HG03064 (cell line): ENCODE measurements around the gene SERGEF.

Source experiments
- ATAC-seq: cut with Tn5 transposase; IDR thresholded peaks from one replicate; pipeline ENCODE4 v1.9.1; 2021; ENCODE audit warnings: low read depth; ENCODE audit not compliant: unreplicated experiment

SERGEF gene

DNA sequence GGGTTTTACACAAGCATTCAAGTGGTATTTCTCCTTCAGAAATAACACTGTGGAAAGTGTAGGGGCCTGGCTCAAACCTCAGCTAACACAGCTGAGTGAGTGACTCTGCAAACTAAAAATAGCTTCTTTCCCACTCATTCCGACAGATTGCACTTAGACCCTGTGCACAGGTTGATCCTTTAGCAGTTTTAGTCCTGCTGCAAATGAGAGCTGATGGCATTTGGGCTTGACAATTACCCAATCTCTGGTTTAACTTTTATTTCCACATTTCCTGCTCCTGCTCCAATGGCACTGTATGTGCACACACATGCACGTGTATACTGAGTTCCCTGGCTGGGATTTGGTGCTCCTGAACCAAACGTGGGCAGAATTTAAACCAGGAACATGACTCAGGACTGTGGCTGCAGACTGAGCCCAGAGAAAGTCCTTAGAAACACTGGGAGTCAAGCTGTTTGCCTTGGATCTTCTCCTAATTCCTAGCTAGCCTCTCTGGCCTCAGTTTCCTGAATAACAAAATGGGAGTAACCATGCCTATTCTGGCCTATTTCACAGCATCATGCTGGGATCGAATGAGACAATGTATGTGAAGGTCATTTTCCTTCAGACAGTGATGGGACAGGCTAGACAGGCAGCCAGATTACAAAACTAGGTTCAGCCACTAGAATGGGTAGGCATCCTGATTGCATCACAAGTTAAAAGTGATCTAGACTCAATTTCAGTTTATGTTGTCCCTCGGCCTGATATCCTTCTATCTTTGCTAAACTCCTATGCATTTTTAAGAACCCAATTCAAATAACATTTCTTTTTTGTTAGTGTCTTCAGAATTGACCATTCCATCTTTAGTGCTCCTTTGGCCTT lies 58.2 kb downstream of the SERGEF start:
- ATAC-seq: no peak

DNA sequence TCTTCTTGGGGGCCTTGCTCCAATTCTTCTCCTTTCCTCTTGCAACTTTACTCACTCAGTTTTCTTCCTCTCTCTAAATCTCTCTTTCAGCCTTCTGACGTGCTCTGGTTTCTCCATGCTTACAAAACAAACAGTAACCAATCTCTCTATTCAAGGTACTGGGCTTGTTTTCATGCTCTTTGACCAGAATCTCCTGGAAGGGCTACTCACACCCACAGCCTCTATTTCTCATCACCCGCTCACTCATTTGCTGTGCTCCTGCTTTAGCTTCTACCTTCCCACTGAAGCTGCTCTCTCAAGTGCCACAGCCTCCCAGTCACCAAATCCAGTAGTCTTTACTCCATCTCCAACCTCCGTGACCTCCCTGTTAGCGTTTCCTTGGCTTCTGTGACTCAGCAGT lies 60.4 kb downstream of the SERGEF start:
- no peak for ATAC-seq

DNA sequence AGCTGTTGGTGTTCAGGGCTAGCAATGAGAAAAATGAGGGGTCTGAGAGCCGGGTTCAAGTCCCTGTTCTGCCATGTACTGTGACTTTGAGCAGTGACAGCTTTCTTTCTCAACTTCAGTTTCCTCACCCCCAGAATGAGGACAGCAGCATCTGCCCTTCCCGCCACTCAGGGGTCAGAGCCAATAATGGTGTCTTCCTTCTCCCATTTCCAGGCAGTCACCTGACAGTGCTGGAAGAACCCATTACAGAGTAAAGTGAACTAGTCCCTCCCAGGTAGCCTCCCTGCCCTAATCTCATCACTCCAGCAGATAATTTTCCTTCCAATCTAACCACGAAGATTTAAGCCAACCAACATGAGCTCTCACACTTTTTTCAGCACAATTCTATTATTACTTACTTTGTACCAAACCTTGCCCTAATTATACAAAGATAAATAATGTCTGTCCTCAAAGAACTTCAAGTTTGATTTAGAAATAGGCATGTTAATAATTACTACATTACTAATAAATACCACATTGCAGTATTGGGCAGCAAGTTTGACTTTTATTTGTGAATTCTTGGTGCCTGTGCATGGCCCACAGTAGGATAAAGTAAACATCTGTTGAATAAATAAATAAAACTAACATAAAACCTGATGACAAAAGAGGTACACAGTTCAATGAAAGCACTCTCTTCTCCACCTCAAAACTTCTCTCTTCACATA lies 61.0 kb downstream of the SERGEF start:
- ATAC-seq: no peak

DNA sequence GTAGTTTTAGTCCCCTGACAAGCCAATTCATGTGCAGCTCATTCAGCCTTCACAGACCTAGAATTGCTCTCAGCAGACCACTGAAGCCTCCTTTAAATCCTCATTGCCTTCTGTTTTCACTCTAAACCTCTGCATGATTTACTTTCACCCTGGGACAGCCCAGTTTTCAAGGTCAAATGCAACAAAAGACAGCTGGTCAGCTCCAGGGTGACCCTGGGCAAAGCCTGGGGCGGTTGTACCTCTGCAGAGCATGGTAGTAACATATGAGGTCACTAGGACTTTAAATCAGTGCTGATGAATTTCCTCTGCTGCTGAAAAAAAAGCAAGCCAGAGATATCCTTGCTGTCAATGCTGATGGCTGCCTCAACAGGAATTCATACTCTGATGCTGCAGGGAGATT lies 62.2 kb downstream of the SERGEF start:
- no peak for ATAC-seq

DNA sequence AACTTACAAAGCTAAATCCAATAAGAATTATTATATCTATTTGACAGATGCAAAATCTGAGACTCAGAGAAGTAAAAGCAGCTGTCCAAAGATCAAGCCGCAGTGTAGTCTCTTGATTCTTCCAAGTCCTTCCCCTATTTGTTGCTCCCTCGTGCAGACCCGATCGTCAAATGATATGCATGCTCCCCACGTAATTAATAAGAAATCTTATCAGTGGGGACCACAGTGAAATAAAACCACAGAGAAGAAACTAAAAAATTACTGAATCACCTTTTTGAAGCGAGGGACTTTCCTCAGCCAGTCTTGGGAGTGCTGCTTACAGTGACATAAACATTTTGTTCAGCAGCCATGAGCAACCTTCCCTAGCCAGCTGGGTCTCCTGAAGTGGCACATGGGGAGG lies 64.6 kb downstream of the SERGEF start:
- no peak for ATAC-seq

DNA sequence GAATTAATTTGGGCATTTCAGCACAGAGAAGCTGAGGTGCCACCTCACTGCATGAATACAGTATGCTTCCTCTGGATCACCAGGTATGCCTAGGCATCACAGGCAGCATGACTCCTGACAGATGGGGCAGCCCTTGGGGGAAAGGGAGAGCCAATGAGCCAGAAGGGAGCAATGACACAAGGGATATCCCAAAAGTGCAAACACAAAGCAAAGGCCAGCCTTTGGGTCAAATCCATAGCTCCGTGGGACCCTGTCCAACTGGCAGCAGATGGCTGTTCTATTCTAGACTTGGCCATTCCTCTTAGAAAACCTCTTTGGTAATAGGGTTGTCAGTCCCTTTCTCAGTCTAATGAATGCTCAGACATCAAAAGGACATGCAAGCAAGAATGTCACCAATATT lies 73.3 kb downstream of the SERGEF start:
- no peak for ATAC-seq

DNA sequence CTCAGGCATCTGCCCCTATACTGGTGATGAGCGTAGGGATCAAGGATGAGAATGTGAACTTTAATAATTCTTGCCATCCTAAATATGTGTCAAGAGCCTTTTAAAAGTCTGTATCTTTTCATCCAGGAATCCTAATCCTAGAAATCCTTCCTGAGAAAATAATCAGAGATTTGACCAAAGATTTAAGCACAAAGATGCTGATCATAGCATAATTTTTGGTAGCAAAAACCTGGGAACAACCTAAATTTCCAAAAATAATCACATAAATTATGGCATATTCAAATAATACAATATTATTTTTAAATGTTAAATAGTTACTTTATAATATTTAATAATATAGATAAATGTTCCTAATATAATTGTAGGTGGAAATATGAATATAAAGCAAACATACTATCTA lies 76.1 kb downstream of the SERGEF start:
- ATAC-seq: no peak

DNA sequence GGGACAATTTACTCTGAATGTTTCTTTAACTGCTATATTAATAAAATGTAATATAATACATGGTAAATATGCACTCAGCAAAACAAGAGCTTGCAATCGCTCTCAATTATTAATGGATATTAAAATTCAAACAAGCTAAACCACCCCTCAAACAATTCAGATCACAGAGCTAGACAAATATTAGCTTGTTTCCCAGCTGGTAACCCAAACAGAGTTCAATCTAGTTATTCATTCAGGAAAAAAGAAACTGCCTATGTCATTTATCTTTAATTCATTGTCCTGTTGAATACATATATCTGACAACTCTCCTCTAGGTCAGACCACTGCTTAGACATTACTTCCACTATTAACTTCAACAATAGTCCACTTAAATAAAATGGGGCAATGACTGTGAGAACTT lies 78.7 kb downstream of the SERGEF start:
- no peak for ATAC-seq

DNA sequence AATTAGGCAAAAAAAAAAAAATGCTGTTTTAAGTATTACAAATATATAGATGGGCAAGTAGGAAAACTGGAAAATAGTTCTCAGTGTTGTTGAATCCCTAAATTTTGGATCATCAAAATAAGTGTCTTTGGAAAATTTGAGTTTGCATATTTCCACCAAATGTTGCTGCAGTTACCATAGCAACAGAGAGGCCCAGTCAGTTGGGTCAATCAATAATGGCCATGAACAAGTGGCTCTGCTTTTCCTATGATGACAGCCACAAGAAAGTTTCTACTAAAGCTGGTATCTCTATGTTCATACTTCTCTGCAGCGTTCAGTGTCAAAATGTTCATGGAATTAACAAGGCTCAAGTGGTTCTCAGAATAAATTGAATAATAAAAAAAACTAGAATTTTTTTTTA lies 79.1 kb downstream of the SERGEF start:
- ATAC-seq: no peak

DNA sequence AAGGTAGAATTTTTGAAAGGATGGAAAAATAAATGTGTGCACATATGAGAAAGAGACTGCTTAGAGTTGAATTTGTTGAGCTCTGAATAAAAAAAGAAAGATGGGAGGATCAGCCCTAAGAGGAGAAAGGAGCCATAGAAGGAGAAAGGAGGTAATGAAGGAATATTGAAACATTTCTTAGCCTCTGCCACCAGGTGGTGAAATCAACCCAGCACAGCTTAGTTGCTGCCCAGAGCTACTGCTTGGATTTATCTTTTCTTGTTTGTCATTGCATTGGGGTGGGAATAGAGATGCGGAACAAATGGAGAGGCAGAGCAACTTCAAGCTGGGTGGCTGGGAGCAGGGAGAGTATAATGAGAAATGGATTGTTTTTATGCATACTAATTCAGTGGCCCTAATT lies 80.4 kb downstream of the SERGEF start:
- ATAC-seq: no peak

DNA sequence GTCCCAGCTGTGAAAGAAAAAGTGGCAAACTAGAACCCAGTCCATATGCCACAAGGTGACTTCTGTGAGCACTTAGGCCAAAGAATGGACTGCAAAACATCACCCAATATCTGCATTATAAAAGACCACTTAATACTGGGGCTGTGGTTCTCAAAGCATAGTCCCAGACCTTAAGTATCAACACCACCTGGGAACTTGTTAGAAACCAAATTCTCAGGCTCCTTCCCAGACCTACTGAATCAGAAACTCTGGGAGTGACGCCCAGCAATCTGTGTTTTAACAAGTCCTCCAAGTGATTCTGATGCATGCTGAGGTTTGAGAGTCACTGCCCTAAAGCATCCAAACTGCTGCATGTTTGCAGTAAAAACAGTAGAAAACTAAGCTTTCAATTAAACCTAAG lies 81.3 kb downstream of the SERGEF start:
- ATAC-seq: no peak

DNA sequence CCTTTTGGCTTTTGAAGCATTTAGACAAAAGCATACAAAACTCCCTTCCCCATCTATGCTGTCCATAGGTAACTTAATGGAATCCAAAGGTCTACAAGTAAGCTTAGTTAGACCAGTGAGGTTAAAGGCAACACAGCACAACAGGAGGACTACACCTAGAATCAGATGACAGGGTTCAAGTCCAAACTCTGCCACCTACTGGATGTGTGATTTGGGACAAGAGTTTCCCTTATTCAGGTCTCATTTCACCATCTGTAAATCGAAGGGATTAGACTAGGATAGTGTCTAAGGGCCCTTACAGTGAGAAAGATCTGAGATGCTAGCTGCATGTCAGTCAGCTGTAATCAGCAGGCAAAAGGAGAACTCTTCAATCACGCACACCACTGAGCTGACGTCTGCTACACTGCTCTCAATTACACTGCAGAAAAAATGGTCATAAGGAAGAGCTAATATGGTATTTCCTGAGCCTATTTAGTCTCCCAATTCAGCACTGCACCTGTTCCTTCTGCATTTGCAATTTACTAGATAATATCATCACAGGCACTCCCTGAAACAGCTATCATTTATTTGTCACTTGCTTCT lies 82.2 kb downstream of the SERGEF start:
- no peak for ATAC-seq

DNA sequence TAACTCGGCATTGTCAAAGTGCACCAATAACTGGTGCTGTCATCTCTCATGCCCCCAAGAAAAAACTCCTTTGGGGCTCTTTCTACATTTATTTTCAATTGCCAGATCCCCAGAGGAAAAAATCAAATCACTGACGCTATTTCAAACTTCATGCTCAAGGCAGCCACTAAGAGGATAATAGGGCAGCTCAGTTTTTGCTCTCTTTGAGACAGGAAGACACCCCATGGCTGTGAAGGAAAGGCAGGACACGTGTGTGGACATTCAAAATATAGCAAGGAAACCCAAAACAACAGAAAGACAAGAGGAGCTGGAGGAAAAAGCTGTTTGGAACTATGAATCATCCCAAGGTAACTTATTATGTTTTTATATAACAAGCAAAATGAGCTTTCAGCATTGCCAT lies 83.7 kb downstream of the SERGEF start:
- ATAC-seq: no peak

DNA sequence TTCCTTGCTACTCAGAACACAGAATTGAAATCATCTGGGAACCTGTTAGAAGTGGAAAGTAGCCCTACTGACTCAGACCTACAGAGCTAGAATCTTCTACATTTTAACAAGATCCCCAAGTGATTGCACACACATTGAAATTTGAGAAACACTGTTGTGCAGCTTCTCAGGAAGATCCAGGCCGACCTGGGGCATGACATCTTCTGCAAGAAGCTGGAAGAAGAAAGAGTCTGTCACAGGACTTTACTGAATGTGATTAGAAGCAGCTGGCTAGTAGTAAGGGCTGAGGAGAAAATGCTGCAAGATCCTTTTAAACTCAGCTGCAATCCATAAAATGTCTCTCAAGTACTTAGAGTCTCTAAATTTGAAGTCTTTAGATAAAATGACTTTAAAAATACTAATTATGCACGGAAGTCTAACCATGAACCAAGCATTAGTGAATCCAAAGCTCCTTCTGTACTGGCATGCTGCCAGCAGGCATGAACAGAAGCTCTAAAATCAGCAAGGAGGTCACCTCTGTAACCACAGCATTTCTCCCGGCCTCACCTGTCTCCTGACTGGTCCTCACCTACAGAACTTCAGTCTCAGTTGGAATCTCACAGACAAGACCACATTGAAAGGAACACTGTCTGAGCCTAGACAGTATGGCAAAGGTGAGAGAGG lies 85.0 kb downstream of the SERGEF start:
- no peak for ATAC-seq

DNA sequence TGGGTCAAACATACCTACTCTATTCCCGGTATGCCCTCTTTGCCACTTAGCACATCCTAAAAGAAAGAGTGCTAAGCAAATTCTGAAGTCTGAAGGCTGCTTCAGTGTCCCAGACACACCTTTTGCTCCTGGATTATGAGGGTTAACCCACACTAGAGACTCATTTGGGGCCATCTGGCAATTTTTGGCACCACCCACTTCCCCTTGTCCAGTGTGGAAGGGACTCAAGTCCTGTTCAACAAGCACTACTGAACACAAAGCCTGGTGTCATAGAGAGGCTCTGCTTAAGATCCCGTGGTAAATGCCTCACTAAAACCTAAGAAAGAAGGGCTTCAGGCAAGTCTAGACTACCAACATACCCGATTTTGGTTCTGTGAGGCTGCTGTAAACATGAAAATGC lies 85.8 kb downstream of the SERGEF start:
- no peak for ATAC-seq

DNA sequence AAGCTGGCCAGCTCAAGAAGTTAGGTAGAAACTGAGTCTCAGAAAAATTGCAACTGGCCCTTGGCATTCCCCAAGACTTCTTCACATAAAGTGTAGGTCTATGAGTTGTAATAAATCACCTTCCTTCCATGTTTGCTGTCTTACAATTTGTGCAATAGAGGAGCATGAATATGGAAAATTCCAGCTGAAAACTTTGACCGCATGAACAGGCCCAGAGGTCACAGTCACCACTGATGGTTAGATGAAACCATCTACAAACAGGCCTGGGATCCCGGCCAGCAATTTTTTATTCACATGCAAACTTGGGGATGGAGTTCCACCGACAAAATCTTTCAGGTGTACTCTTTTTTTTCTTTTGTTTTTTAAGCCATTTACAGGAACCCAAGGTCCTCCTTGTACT lies 88.1 kb downstream of the SERGEF start:
- ATAC-seq: no peak

DNA sequence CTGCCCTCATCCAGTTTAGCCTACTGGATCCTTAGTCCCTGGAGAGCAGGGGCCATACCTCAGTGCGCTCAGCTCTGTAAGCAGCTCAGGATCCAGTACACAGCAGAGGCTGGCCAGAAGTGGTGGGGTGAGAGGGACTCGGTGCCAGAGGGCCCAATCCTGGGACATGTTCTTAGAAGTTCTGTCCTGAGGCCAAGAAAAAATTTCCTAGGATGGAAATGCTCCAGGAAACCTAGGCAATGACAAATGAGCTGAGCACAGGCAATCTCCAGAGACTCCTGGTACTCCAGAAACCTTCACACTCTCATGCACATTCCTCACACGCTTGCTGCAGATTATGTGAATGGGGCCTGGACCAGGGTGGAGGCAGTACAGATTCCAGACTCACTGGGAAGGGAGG lies 89.6 kb downstream of the SERGEF start:
- no peak for ATAC-seq

DNA sequence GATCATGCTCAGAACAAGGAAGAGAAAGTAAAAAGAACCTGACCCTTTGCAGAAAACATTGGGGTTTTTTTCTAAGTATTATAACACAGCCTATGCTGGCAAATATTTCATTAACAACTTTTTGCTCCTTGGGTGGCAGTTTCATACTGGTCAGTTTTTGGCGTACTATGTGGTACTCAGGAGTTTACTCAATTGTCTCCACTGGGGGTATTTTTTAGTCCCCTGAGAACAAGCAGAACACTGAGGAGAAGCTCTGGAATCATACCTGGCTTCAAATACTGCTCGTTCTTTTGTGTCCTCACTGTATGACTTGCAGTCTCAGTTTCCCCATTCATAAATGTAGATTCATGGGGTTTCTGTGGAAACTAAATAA lies 90.4 kb downstream of the SERGEF start:
- no peak for ATAC-seq

DNA sequence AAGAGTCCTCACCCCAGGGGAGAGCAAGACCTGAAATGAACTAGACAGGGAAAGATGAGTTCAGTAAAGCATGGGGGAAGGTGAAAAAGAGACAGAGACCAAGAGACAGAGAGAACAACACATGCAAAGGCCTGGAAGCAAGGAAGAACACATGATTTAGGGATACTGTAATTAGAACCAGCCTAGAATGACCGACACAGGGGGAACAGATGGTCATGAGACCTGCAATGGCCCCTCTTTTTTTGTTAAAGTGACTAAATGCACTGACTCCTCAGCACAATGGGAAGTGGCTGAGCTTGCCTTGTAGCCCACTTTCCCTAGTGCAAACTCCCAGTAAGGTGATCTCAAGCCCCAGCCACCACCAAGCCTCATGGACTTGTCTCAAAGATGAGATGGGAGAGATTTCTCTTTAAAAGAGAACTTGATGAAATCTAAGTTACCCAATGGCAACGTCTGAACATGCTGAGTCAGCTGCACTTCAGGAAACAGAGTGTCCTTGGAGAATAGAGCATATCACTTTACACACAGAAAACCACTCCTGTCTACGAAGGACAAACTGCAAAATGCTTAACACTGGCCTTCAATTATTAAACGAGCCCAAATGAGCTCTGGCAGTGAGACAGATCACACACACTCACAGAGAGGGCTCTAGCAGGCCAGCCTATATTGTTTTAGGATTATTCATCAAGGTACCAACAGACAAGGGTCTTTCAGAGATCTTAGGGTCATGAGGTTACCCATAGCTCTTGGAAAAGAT lies 91.0 kb downstream of the SERGEF start:
- ATAC-seq: no peak

DNA sequence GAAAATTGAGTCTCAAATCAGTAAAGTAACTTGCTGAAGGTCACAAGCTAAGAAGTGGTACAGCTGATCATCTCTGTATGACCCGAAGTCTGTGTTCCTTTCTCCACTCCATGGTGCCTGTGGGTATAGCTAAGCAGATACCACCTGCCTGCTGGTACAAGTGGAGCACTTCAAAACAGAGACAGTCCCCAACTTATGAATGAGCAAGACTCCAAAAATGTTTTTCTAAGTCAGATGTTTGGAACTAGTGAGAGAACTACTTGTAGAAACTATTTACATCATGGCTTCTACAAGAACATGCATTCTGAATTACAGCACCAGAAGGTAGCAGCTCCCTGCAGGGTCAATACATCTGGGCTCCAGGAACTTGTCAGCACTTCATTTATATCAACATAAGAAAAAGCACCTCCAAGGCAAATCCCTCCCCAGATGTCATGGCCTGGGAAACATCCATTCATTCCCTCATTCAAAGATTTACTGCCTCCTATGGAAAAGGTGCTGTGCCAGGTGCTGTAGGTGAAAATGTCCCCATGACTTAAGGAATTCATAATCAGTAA lies 94.7 kb downstream of the SERGEF start:
- no peak for ATAC-seq
